Measurements from ENCODE around the gene CELSR1.
A peak's percentile ranks its signal among the peaks of the same experiment; 100 is the strongest.

The CELSR1 gene

DNA sequence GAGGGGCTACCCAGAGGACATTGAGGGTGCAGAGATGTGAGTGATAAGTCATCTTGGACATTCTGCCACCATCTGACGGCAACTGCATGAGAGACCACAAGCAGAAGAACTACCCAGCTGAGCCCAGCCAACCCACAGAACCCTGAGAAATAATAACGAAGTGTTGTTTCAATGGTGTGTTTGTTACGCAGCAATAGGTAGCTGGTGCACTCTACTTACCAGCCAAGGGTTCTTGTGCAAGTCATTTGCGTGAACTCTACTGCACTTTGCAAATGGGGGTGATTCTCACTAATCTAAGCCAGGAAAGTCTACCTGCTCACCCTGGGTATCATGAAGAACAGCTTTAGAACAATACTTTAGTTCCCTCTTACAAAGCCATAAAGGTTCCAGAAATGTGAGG is 15.8 kb upstream of the CELSR1 start:
- no peak for DNase-seq (ENCODE audit: low read depth)

- DNase-seq (ENCODE audit: low read depth) = no peak
These were observed 14.6 kb upstream of the CELSR1 start for GRCh38 chr22:46551996-46552395.

DNA sequence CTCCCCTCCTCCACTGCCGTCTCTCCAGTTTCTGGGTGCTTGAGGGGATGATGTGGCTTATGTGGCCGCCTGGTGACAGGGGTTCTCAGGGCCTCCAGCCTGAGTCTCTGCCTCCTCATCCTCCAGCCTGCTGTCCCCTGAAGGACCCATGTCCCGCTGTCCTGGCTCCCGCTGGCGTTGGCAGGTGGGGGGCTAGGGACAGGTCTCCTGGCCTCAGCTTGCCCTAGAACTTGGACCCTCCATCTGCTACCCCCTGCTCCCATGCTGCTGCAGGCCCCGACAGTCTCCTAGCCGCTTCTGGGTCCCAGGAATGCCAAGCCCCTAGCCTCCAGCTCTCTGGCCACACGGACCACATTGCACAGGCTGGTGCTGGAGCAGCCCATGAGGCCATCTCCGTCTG is 13.9 kb upstream of the CELSR1 start:
- no peak for DNase-seq (ENCODE audit: low read depth)

DNA sequence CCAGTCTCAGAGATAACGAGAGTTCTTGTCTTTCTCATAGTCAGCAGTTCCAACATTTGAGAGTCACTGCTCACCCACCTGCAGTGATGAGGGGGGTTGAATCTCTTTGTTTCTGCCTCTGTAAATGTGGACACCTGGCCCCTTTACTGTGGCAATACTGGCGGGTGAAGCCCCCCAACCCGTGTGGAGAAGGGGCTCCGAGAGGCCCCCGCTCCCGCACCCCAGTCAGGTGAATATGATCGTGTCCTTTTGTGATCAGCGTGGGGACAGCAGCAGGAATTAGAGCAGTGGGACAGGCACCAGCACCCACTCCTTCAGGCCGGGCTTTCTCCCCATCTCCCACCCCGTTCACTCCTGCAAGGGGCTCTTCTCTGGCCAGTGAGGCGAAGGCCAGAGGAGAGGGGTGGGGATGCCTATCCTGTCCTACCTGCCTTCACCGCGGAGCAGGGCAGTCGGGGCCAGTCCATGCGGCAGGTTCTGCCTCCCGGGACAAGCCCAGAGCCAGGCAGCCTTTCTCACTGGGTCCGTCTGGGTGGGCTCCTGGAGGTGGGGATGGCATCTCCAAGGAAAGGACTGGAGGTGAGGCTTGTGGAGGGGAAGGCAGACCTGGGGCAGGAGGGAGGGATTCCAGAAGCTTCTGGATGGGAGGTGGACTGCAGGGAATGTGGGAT is 12.7 kb upstream of the CELSR1 start:
- DNase-seq (ENCODE audit: low read depth) = no peak

- no peak for DNase-seq (ENCODE audit: low read depth)
These were observed 12.1 kb upstream of the CELSR1 start for GRCh38 chr22:46549563-46549840.

DNA sequence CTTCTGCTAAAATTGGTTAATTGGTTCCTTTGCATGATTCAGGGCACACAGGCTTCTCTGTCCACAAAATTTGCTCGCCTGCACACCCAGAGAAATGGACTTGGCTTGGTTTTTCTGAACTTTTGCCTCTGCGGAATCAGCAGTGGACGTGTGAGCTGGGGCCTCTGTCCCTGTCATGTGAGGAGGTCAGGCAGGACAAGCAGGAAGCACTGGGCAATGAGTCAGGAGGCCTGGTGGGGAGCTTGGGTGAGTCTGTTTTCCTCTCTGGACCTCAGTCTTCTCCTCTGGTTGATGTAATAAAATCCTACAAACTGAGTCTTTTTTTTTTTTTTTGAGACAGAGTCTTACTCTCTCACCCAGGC is 10.4 kb upstream of the CELSR1 start:
- peak; percentile 95 for DNase-seq (ENCODE audit: low read depth)

- peak; percentile 91 for DNase-seq (ENCODE audit: low read depth)
These were observed 9.9 kb upstream of the CELSR1 start for GRCh38 chr22:46547179-46547882.

DNA sequence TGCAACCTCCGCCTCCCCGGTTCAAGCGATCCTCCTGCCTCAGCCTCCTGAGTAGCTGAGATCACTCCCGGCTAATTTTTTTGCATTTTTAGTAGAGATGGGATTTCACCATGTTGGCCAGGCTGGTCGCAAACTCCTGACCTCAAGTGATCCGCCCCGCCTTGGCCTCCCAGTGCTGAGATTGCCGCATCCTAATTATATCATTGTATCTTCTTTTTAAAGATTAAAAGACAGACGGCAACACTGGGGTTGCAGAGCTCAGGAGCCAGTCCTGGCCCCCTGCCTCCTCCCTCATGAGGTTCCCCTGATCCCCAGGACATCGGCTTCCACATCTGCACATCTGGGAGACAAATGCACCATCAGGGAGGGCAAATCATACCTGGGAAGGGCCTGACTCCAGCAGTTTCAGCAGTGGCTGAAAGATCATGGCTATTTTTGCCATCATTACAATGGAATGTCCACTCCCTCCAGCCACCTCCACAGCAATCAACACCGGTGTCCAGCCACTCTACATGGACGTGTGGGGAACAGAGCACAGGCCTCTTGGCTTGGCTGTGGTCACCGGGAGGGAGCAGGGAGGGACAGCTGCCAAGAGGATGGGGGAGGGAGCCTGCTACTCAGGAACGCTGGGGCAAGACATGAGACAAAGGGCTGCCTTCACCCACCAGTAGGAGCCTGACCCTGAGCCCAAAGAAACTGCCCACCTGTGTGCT is 9.2 kb upstream of the CELSR1 start:
- peak; percentile 78 for DNase-seq (ENCODE audit: low read depth)

GRCh38 chr22:46545086-46545792 is 7.8 kb upstream of the CELSR1 start:
- peak; percentile 49 for DNase-seq (ENCODE audit: low read depth)

- DNase-seq (ENCODE audit: low read depth) = peak; percentile 73
These were observed 4.9 kb upstream of the CELSR1 start for GRCh38 chr22:46542011-46542985.

DNA sequence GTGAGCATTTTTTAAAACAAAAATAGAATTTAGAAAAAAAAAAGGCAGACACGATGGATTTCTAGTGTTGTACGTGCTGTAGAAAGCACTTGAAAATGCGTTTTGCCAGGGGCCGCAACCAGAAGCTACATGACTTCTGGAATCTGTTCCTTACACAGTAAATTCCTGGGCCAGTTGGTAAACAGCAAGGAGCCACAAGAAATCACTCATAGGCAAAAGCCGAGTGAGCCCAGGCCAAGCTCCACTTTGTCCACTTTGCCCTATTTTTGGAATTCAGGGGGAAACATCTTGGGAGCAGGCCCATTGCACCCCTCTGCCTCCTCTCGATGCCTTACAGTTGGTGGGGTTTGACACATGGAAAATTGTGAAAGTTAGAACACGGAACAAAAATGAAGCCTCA is 4.1 kb upstream of the CELSR1 start:
- no peak for DNase-seq (ENCODE audit: low read depth)

- DNase-seq (ENCODE audit: low read depth) = no peak
These were observed 3.5 kb upstream of the CELSR1 start for GRCh38 chr22:46540874-46541273.

DNA sequence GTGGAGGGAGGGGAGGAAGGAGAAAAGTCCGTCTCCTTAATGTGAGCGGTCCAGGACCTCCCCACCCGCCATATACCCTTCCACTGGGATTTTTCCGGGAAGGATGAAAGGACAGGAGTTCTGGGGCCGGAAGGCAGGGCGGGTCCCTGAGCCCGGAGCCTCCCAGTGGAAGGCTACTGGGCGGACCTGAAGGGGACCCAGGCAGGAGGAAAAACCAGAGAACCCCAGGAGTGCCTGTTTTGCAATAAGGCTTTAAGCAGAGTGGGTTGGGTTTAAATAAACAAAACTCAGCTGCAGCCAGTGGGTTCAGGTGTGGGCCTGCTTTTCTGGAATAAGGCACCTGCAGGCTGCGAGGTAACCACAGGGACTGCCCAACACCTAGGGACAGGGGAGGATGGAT is 1.7 kb upstream of the CELSR1 start:
- no peak for DNase-seq (ENCODE audit: low read depth)

DNA sequence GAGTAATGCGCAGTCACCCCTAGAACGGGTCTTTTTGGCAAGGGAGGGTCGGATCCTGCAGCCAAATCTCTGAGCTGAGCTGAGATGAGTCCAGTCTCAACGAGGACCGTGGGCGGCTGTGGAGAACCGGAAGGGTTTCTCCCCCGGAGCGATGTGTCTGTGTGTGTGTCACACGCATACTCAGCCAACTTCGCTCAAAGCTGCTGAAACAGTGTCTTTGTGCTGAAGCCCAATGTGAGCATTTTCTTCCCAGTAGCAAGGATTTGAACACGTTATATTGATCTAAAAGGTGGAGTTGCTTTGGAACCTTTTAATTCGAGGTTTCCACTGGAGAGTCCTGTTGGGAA is 1.4 kb upstream of the CELSR1 start:
- DNase-seq (ENCODE audit: low read depth) = peak; percentile 73

- peak; percentile 44 for DNase-seq (ENCODE audit: low read depth)
These were observed 760 bp upstream of the CELSR1 start for GRCh38 chr22:46537946-46538813.

DNA sequence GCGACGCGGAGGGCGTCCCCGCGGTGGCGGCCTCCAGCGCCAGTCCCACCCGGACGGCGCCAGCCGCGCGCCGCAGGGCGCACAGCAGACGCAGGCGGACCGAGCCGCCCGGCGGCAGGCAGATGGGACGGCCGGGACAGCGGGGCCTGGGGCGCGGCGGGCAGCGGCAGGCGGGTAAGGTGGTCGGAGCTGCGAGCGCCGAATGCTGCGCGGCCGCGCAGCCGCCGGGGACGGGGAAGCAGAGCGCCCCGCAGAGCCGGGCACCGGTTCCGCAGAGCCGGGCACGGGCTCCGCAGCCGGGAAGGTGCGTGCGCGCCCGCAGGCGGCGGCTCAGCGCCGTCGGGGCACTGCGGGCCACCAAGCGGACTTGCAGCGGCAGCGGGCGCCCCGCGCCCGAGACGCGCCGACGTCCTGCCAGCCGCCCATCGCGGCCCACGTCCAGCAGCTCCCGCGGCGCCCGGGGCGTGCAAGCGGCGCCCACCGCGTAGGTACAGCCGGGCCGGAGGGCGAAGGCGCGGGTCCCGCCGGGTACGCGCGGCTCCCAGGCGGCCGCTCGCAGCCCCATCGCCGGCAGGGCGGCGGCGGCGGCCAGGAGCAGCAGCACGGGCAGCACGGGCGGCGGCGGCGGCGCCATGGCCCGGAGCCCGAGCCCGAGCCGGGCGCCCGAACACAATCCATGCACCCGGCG is 739 bp downstream of the CELSR1 start:
- DNase-seq (ENCODE audit: low read depth) = no peak

DNA sequence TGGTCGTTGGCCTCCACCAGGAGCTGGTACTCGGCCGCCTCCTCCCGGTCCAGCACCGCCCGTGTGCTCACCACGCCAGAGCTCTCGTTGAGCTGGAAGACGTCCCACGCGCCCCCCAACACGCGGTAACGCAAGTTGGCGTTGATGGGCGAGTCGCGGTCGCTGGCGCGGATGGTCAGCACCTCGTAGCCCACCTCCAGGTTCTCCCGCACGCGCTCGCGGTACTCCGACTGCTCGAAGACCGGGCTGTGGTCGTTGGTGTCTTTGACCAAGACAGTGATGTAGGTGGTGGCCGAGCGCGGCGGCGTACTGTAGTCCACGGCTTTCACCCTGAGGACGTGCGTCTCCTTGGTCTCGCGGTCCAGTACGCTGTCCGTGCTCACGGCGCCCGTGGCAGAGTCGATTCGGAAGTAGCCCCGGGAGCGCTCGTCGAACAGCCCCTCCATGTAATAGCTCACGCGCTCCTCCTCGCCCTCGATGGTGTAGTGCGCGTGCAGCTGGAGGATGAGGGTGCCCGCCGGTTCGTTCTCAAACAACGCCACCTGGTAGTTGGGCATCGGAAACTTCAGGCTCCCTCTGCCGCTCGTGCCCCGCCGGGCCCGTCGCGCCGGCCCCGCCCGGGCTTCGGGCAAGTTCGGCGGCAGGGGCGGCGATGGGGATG is 1.4 kb downstream of the CELSR1 start:
- DNase-seq (ENCODE audit: low read depth) = no peak

- no peak for DNase-seq (ENCODE audit: low read depth)
These were observed 2.4 kb downstream of the CELSR1 start for GRCh38 chr22:46534901-46535630.

DNA sequence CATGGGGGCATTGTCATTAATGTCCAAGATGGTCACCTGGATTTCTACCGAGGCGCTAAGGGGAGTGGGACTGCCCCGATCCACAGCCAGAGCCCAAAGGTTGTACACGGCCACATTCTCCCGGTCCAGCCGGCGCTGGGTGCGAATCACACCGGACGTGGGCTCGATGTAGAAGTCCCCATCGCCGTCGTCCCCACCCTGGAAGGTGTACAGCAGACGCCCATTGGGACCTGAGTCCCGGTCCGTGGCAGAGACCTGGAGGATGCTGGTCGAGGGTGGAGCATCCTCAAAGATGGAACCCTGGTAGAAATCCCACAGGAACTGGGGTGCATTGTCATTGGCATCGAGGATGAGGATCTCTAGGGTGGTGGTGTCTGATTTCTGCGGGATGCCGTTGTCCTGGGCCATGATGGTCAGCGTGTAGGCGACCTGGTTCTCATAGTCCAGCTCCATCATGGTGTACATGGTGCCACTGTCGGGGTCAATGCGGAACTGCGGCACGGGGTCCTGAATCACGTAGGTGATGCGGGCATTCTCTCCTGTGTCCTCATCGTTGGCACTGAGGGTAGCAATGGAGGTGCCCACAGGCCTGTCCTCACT is 3.1 kb downstream of the CELSR1 start:
- DNase-seq (ENCODE audit: low read depth) = no peak

All from EH (cell line).